Rectal smooth muscle tissue (tissue), 1 donor: Measurements from ENCODE around the gene LRCH3.

ENCODE experiments used
- H3K27ac ChIP-seq: one replicate; pipeline ENCODE4 v1.7.0; 2013; ENCODE audit warnings: low read depth, low read length, inconsistent platforms
- H3K27me3 ChIP-seq: one replicate; pipeline ENCODE4 v1.7.0; 2013; ENCODE audit warnings: low read length; ENCODE audit not compliant: control insufficient read depth, insufficient read depth
- H3K36me3 ChIP-seq: one replicate; pipeline ENCODE4 v1.7.0; 2013; ENCODE audit warnings: low read length; ENCODE audit not compliant: control insufficient read depth, insufficient read depth
- H3K4me1 ChIP-seq: one replicate; pipeline ENCODE4 v1.7.0; 2013; ENCODE audit warnings: low read length; ENCODE audit not compliant: control insufficient read depth, insufficient read depth
- H3K4me3 ChIP-seq: one replicate; pipeline ENCODE4 v1.7.0; 2013; ENCODE audit warnings: low read length
- H3K9ac ChIP-seq: one replicate; pipeline ENCODE4 v1.7.0; 2013; ENCODE audit warnings: low read length

LRCH3 gene

GRCh38 chr3:197791113-197791891, at the start of gene LRCH3:
Gene LRCH3, plus strand, starts transcription at chr3:197791254. Its CDS starts 25 bp downstream, at chr3:197791279.
- Histone ChIP-seq H3K36me3 (peaks cover 2% of the 10 kb centered on the region), H3K27me3 (no peaks in the 10 kb centered on the region), H3K9ac (peak within 1 kb of the TSS; percentile 69), H3K27ac (peak within 1 kb of the TSS; percentile 83), H3K4me3 (peak within 1 kb of the TSS; percentile 89), H3K4me1 (no peaks in the 10 kb centered on the region)

GRCh38 chr3:197742787-197743186, 48.3 kb upstream of the LRCH3 start:
- H3K27me3 ChIP-seq = no peaks in the 10 kb centered on the region
- H3K4me3 ChIP-seq = no peak overlapping the region
- H3K4me1 ChIP-seq = no peaks in the 10 kb centered on the region
- H3K9ac ChIP-seq = no peak overlapping the region
- H3K27ac ChIP-seq = no peak overlapping the region
- no peaks in the 10 kb centered on the region for H3K36me3 ChIP-seq

- Histone ChIP-seq H3K27me3 (no peaks in the 10 kb centered on the region), H3K4me3 (no peak overlapping the region), H3K36me3 (no peaks in the 10 kb centered on the region), H3K4me1 (peaks cover 3% of the 10 kb centered on the region), H3K9ac (no peak overlapping the region), H3K27ac (no peak overlapping the region)
Observed at GRCh38 chr3:197746209-197746608, 44.8 kb upstream of the LRCH3 start.

- H3K4me1 ChIP-seq = peaks cover 3% of the 10 kb centered on the region
- no peak overlapping the region for H3K9ac ChIP-seq
- H3K4me3 ChIP-seq = no peak overlapping the region
- no peaks in the 10 kb centered on the region for H3K36me3 ChIP-seq
- H3K27ac ChIP-seq = no peak overlapping the region
- no peaks in the 10 kb centered on the region for H3K27me3 ChIP-seq
Observed at GRCh38 chr3:197746801-197747237, 44.2 kb upstream of the LRCH3 start.

- Histone ChIP-seq H3K36me3 (no peaks in the 10 kb centered on the region), H3K9ac (no peak overlapping the region), H3K4me1 (peaks cover 7% of the 10 kb centered on the region), H3K27ac (peak overlapping the region; percentile 97), H3K4me3 (peak overlapping the region; percentile 86), H3K27me3 (no peaks in the 10 kb centered on the region)
Observed at GRCh38 chr3:197748597-197749314, 42.3 kb upstream of the LRCH3 start.

- Histone ChIP-seq H3K4me3 (peak overlapping the region; percentile 86), H3K27me3 (no peaks in the 10 kb centered on the region), H3K4me1 (peaks cover 7% of the 10 kb centered on the region), H3K36me3 (no peaks in the 10 kb centered on the region), H3K9ac (peak overlapping the region; percentile 42), H3K27ac (peak overlapping the region; percentile 97)
Observed at GRCh38 chr3:197749315-197749600, 41.8 kb upstream of the LRCH3 start.

GRCh38 chr3:197749601-197750395, 41.3 kb upstream of the LRCH3 start, which contains the start of gene FYTTD1:
Gene FYTTD1, plus strand, starts transcription at chr3:197749883. Its CDS starts 89 bp downstream, at chr3:197749972.
- peak within 1 kb of the TSS; percentile 97 for H3K27ac ChIP-seq
- H3K36me3 ChIP-seq = no peaks in the 10 kb centered on the region
- H3K9ac ChIP-seq = peak within 1 kb of the TSS; percentile 77
- peaks cover 7% of the 10 kb centered on the region for H3K4me1 ChIP-seq
- peak within 1 kb of the TSS; percentile 86 for H3K4me3 ChIP-seq
- H3K27me3 ChIP-seq = no peaks in the 10 kb centered on the region

- Histone ChIP-seq H3K36me3 (no peaks in the 10 kb centered on the region), H3K4me1 (peaks cover 7% of the 10 kb centered on the region), H3K9ac (peak overlapping the region; percentile 77), H3K4me3 (peak overlapping the region; percentile 86), H3K27ac (peak overlapping the region; percentile 97), H3K27me3 (no peaks in the 10 kb centered on the region)
Observed at GRCh38 chr3:197750396-197750831, 40.6 kb upstream of the LRCH3 start.

- peak overlapping the region; percentile 77 for H3K9ac ChIP-seq
- H3K36me3 ChIP-seq = no peaks in the 10 kb centered on the region
- no peaks in the 10 kb centered on the region for H3K27me3 ChIP-seq
- H3K4me3 ChIP-seq = peak overlapping the region; percentile 86
- H3K27ac ChIP-seq = peak overlapping the region; percentile 97
- H3K4me1 ChIP-seq = peaks cover 7% of the 10 kb centered on the region
Observed at GRCh38 chr3:197750858-197751737, 40.0 kb upstream of the LRCH3 start.

GRCh38 chr3:197752107-197752506, 38.9 kb upstream of the LRCH3 start:
- Histone ChIP-seq H3K27me3 (no peaks in the 10 kb centered on the region), H3K4me1 (peaks cover 12% of the 10 kb centered on the region), H3K36me3 (no peaks in the 10 kb centered on the region), H3K27ac (peak overlapping the region; percentile 24), H3K9ac (no peak overlapping the region), H3K4me3 (peak overlapping the region; percentile 21)

- Histone ChIP-seq H3K9ac (no peak overlapping the region), H3K4me1 (peaks cover 12% of the 10 kb centered on the region), H3K4me3 (no peak overlapping the region), H3K27me3 (no peaks in the 10 kb centered on the region), H3K27ac (no peak overlapping the region), H3K36me3 (no peaks in the 10 kb centered on the region)
Observed at GRCh38 chr3:197753263-197753662, 37.8 kb upstream of the LRCH3 start.
